ENCODE results near the gene KRT33B. TPM values are rescaled to one million over a fixed set of nuclear protein-coding genes. Genes with fewer than 3 reads are reported as not detected.

Gene KRT33B
- total and polyA plus RNA-seq, 3 donors from 2014 or later = 0.25 TPM; not detected in 2

- Histone ChIP-seq H3K27me3 (no peaks in the 10 kb centered on the region), H3K4me1 (no peaks in the 10 kb centered on the region), H3K27ac (no peak overlapping the region), H3K4me3 (no peak overlapping the region), H3K36me3 (ENCODE audit: low read depth, missing control alignments) (no peaks in the 10 kb centered on the region), H3K9me3 (no peaks in the 10 kb centered on the region)
- intact Hi-C loops (cut with DNase I; ENCODE audit: low total_unique reads) = no loop called here
- DNase-seq = no peak
- TF ChIP-seq POLR2A (IDR thresholded peaks at IDR 0.05) = no peak
- TF ChIP-seq CTCF (IDR thresholded peaks at IDR 0.05) = no peak
- 76 to 91% methylated on average over 2 of the region's 2 CpGs for WGBS, 2 donors
These were observed 29.9 kb downstream of the KRT33B start for GRCh38 chr17:41339571-41340172.

- no peaks in the 10 kb centered on the region for H3K4me1 ChIP-seq
- no peak overlapping the region for H3K27ac ChIP-seq
- TF ChIP-seq CTCF (IDR thresholded peaks at IDR 0.05) (no peak), POLR2A (IDR thresholded peaks at IDR 0.05) (no peak)
- WGBS, 2 donors = 64 to 70% methylated on average over 5 of the region's 5 CpGs
- no peaks in the 10 kb centered on the region for H3K9me3 ChIP-seq
- intact Hi-C loops (cut with DNase I; ENCODE audit: low total_unique reads) = no loop called here
- no peak overlapping the region for H3K4me3 ChIP-seq
- DNase-seq = no peak
- H3K27me3 ChIP-seq = no peaks in the 10 kb centered on the region
- no peaks in the 10 kb centered on the region for H3K36me3 ChIP-seq (ENCODE audit: low read depth, missing control alignments)
These were observed 30.6 kb downstream of the KRT33B start for GRCh38 chr17:41338961-41339485.

GRCh38 chr17:41335747-41336146, 33.9 kb downstream of the KRT33B start:
- Histone ChIP-seq H3K27ac (no peak overlapping the region), H3K36me3 (ENCODE audit: low read depth, missing control alignments) (no peaks in the 10 kb centered on the region), H3K4me1 (no peaks in the 10 kb centered on the region), H3K4me3 (no peak overlapping the region), H3K9me3 (no peaks in the 10 kb centered on the region), H3K27me3 (no peaks in the 10 kb centered on the region)
- intact Hi-C loops (cut with DNase I; ENCODE audit: low total_unique reads) = no loop called here
- no peak for DNase-seq
- no peak for TF ChIP-seq POLR2A (IDR thresholded peaks at IDR 0.05)
- no peak for TF ChIP-seq CTCF (IDR thresholded peaks at IDR 0.05)
- 87% methylated on average over 1 of the region's 1 CpG for WGBS, 2 donors

- H3K9me3 ChIP-seq = no peaks in the 10 kb centered on the region
- no peak overlapping the region for H3K4me3 ChIP-seq
- no peaks in the 10 kb centered on the region for H3K36me3 ChIP-seq (ENCODE audit: low read depth, missing control alignments)
- no peaks in the 10 kb centered on the region for H3K4me1 ChIP-seq
- no peak for TF ChIP-seq CTCF (IDR thresholded peaks at IDR 0.05)
- TF ChIP-seq POLR2A (IDR thresholded peaks at IDR 0.05) = no peak
- no peak for DNase-seq
- intact Hi-C loops (cut with DNase I; ENCODE audit: low total_unique reads) = no loop called here
- WGBS, 2 donors = 84 to 87% methylated on average over 3 to 6 of the region's 6 CpGs
- no peaks in the 10 kb centered on the region for H3K27me3 ChIP-seq
- no peak overlapping the region for H3K27ac ChIP-seq
These were observed 35.0 kb downstream of the KRT33B start for GRCh38 chr17:41334385-41335305.

Measured in testis (tissue), 3 donors.